ENCODE measurements around the gene HAT1.
"Not testable (repeated sequence)": the region's sequence is repeated elsewhere in the genome, so short reads cannot be mapped to it uniquely, and the experiment has no call there.

The HAT1 gene

DNA sequence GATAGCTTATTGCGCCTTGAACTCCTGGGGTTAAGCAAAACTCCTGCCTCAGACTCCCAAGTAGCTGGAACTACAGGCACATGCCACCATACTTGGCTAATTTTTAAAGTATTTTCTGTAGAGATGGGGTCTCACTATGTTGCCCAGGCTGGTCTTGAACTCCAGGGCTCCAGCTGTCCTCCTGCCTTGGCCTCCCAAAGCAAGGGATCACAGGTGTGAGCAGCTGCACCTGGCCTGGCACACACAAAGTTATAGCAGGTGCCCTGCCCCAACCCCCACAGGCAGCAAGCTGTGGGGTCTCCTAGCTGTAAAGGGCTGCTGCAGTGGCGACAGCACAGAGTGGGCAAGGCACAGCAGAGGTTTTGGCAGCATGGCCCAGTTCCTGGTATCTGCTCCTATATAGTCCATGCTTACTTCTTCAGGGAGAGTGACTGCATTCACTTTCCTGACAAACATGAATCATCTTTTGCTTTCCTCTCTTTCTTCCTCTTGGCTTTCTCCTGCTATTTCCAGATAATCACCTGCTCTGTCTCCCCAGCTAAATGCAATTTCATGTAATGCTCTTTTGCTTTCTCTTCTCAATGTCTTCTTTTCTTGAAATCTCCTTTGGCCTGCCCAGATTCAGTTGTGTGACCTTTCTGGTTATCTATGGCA, 50.2 kb downstream of the HAT1 start:
- DNase-seq (ENCODE audit: low read depth in 2 of 2, low spot score in 1 of 2): no peak

DNA sequence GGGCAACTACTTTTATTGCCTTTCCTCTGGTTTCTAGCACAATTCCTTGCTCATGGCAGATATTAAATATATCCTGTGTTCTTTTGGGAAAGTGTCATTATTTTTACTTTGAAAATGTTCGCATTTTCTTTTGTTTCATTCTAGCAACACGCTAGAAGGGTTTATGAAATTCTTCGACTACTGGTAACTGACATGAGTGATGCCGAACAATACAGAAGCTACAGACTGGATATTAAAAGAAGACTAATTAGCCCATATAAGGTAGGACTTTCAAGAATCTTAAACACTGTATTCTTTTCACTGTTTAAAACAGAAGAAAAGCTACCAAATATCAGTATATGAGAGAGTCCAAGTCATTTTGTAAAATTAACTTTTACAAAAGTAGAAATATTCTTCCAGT, 56.8 kb downstream of the HAT1 start:
- no peak for DNase-seq (ENCODE audit: low read depth in 2 of 2, low spot score in 1 of 2)

DNA sequence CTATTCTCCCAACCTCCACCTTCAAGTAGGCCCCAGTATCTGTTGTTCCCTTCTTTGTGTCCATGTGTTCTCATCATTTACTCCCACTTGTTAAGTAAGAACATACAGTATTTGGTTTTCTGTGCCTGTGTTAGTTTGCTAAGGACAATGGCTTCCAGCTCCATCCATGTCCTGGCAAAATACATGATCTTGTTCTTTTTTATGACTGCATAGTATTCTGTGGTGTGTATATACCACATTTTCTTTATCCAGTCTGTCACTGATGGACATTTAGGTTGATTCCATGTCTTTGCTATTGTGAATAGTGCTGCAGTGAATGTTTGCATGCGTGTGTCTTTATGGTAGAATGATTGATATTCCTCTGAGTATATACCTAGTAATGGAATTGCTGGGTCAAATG, 61.7 kb downstream of the HAT1 start:
- not testable (repeated sequence) for DNase-seq (ENCODE audit: low read depth in 2 of 2, low spot score in 1 of 2)

DNA sequence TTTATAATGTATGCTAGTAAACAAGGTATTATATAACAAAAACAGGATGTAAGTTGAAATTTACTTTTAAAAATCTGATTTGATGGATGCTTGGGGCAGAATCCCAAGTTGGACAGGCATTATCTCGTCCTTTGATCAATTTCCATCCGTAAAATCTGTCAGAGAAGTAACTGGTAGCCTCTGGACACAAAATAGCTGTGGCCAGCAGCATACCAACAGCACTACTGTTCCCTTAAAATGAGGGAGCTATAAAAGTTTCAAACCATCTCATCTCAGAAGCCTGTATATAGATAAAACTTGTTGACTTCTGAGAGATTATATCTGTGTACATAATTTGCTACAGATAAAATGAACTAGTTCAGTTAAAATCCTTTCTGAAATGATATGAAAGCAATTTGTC, 62.8 kb downstream of the HAT1 start:
- no peak for DNase-seq (ENCODE audit: low read depth in 2 of 2, low spot score in 1 of 2)

DNA sequence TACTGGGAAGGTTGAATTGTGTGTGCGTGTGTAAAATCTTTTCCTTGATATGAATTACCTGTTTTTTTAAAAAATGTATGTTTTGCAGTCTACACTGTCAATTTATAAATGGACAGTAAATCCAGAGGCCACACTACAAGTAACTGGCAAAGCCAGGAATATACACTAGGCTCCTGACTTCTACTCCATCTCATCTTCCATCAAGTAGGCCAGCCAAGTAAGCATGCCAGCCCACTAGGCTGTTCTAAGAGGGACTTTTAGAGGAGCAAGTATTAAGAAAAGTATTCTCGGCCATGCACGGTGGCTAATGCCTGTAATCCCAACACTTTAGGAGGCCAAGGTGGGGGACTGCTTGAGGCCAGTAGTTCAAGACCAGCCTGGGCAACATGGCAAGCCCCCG, 64.5 kb downstream of the HAT1 start:
- DNase-seq (ENCODE audit: low read depth in 2 of 2, low spot score in 1 of 2): no peak

DNA sequence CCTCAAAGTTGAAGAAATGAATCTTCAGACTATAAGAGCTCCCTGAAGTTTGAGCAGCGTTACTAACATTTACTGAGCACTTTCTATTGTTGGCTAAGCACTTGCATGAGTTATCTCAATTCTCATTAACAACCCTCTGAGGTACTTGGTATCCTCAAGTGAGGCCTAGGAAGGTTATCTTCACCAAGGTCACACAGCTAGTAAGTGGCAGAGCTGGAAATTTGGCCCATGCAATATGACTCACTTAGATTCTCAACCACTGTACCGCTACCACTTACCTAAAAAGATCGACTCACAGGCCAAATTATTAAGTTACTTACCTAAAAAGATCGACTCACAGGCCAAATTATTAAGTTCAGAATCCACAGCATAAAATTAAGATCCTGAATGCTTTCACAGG, 68.8 kb downstream of the HAT1 start:
- DNase-seq (ENCODE audit: low read depth in 2 of 2, low spot score in 1 of 2): no peak

DNA sequence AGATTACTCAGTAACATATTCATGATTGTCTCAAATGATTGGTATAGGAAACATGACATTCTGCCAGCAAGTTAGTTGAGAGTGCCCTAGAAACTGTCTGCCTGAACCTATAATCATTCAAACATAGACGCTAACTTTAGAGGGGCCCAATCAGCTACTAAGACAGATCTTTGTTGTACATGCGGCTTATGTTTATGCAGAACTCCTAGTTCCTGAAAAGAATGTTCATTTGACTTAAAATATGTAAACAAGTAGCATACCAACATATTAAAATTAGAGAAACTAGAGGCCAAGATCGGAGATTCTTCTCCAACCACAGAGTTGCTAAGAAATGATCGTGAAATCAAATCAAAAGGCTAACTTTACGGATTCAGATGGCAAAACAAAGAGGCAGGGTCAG, 73.3 kb downstream of the HAT1 start:
- DNase-seq (ENCODE audit: low read depth in 2 of 2, low spot score in 1 of 2): no peak

DNA sequence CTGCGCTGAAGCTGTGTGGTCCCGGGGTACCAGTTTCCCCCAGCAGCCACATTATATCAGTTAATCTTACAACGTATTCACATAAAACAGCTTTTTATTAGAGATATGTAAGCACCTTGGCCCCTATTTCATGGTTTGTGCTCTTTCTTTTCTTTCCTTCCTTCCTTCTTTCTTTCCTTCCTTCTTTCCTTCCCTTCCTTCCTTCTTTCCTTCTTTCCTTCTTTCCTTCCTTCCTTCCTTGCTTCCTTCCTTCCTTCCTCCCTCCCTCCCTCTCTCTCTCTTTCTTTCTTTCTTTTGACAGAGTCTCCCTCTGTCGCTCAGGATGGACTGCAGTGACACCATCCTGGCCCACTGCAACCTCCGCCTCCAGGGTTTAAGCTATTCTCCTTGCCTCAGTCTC, 73.8 kb downstream of the HAT1 start:
- DNase-seq (ENCODE audit: low read depth in 2 of 2, low spot score in 1 of 2): no peak

DNA sequence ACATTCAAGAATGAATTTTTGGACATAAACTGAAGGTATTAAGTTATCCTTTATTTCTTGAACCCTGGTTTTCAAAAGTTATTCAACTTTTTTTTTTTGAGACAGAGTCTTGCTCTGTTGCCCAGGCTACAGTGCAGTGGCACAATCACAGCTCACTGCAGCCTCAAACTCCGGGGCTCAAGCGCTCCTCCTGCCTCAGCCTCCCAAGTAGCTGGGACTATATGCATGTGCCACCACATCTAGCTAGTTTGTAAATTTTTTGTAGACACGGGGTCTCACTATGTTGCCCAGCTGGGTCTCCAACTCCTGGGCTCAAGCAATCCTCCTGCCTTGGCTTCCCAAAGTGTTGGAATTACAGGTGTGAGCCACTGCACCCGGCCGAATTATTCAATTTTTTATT, 74.8 kb downstream of the HAT1 start:
- DNase-seq (ENCODE audit: low read depth in 2 of 2, low spot score in 1 of 2): not testable (repeated sequence)

DNA sequence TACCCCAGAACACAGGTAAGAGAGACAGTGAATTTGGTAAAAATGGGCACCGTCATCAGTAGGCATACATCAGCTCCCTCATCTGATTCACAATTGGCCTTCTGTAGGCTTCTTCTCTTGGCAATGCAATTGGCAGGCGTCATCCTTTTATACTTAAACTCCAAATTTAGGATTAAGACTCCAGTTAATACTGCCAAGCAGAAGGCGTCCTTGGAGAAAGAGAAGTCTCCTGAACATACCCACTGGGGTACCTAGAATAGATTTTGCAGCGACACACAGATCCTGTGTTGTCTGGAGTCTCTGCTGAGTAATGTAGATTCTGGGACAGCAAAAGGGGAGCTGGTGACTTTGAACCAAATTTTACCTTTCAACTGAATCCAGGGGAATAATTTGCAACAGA, 76.9 kb downstream of the HAT1 start:
- no peak for DNase-seq (ENCODE audit: low read depth in 2 of 2, low spot score in 1 of 2)

DNA sequence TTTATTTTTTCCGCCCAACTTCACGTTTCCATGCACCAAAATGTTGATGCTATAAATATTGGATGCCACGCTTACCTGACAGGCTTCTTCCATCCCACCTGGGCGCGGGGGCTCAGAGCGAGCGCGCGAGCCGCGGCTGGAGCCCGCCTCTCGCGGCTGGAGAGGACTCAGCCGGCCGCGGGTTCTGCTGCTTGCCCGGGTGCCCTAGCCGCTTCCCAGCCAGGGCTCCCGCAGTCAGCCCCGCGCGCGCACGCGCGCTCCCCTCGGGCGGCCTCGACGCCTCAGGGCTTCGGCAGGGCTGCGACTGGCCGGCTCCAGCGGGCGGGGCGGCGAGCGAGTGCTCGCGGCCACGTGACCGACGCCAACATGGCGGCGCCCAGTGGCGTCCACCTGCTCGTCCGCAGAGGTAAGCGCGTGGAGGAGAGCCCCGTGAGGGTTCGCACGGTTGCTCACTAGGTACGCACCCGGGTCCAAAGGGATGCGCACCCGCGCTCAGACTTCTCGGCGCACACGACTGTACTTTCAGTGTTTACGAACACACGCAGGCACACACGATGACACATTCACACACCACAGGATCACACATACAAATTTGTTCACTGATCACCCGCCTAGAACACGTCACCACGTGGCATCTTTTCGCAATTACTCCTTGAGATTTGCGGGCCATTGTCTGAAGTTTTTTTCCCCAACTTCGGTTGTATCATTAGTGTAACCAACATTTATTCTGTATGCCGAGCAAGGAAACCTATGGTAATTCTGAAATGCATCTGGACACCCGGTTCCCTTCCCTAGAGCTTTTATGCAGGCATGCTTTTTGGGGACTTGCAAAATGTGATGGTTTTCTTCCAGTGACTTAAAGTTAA, 77.6 kb downstream of the HAT1 start, which contains the start of gene METAP1D:
Gene METAP1D (plus strand): TSS at position 350 of the 866 bp plus-strand sequence. CDS start 17 bp downstream, at position 367.
- DNase-seq (ENCODE audit: low read depth in 2 of 2, low spot score in 1 of 2): peak; percentile 46 to 63

DNA sequence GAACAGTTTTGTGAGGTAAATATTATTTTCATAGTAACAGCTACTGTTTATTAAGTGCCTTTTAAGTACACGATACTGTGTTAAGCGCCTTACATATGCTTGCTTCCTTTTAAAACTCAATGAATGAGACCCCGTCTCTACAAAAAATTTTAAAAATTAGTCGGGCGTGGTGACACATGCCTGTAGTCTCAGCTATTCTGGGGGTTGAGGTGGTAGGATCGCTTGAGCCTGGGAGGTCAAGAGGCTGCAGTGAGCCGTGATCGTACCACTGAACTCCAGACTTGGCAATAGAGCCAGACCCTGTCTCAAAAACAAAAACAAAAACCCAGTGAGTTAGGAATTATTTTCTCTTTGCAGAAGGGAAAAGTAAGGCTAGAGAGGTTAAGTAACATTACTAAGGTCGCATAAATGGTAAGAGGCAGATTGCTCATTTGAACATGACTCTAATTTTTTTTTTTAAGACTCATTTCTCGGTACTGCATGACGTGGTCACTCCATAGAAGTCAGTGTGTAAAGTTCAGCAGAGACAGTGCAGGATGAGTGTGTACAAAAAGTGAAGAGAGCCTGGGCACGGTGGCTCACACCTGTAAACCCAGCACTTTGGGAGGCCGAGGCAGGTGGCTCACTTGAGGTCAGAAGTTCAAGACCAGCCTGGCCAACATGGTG, 78.6 kb downstream of the HAT1 start:
- DNase-seq (ENCODE audit: low read depth in 2 of 2, low spot score in 1 of 2): no peak

DNA sequence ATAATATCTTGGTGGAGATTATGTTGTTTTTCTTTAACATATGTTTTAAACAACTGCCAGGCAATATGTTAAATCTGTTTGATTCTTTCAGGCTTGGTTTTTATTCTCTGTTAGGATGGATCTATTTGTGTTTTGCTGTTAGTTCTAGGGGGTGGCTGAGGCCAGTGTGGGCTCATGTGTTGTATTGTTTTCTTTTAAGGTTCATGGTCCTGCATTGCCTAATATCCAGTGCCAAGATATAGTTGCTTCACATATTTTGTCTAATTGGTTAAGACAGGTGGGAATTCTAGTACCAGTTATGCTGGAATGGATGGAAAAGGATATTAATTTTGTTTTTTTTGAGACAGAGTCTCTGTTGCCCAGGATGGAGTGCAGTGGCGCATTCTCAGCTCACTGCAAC, 85.1 kb downstream of the HAT1 start:
- no peak for DNase-seq (ENCODE audit: low read depth in 2 of 2, low spot score in 1 of 2)

DNA sequence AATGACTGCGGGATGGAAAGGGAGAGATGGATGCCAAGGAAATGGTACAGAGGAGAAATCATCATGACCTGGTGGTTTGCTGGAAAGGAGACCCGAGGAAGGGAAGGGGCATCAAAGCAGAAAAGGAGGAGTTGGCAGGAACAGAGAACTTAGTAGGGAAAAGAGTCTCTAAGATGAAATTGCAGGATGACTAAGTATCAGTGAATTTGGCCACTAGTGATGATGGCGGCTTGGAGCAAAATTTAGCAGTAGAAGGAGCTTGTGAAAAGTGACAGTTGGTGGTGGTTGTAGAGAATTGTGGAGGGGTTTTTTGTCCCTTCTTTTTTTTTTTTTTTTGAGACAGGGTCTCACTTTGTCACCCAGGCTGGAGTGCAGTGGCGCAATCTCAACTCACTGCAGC, 87.6 kb downstream of the HAT1 start:
- DNase-seq (ENCODE audit: low read depth in 2 of 2, low spot score in 1 of 2): no peak

DNA sequence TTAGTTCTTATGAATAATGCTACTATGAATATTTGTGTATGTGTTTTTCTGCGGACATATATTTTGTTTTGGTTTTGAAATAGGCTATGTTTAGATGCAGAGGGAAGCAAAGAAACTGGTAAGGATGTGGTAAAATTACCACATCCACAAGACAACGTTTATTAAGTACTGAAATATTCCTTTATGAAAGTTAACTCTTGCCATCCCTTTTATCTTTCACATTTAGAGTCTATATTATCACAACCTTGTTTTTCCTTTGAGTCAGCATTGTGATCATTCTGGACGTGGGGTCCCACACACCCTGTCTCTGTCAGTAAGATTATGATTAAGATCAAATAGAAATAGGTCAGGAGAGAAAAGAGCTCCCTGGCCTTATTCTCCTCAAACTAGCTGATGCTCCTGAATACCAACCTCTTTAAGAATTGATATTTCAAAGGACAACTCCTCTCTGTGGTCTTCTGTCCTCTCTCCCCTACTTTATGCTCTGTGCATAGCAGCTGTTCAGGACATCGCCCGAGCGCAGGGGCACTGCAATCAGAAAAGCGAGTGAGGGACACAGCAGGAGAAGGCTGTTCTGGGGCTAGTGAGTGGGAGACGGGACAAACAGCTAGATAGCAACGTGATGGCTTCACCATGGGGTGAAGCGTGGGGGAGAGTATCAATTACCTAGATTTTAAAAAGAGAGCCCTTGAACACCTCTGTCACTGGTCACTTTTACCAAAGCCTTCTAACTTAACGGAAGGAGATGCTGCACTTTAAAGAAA, 89.7 kb downstream of the HAT1 start:
- DNase-seq (ENCODE audit: low read depth in 2 of 2, low spot score in 1 of 2): no peak

DNA sequence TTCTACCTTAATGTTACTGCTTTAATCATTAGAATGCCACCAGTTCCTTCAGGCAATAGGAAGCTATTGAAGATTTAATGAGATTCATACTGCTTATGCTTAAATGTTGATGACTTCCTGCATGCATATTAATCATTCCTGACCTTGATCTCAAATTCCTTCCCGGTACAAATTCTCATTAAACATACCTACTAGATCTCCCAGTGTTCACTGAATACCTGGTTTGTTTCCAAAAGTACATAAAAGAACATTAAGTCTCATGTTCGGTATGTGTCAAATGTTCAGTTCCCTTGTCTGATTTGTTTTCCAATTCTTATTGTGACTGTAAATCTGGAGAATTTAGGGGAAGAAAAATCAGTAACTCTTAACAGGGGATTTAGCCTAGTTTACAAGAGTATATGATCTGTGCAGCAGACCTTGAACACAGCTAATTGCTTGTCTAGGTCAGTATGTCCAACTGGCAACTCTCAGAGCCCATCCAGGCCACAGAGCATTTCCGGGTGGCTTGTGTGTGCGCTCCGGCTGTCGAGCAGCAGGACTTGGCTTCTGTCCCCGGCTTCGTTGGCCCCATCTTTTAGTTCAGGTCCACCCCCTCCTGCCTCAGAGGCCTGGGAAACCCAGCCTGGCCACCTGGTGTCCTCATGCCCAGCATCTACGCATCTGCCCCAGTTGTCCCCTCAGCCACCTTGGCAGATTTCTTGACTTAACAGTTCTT, 90.6 kb downstream of the HAT1 start:
- no peak for DNase-seq (ENCODE audit: low read depth in 2 of 2, low spot score in 1 of 2)

DNA sequence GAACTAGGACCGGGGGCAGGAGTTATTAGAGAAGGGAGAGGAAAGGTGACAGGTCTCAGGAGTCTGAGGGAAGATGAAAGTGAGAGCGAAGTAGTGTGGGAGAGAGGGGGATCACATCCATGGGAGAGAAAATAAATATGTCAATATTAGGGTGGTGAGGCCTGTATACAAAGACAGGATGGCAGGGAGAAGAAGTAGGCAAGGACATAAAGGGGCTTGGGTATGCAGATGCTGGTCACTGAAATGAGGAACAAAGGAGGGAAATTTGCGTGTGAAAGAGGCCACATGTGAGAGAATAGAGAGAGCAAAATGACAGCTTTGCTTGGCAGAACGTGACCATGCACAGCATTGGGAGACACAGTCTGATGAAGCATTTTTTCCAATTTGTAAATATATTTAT, 91.1 kb downstream of the HAT1 start:
- DNase-seq (ENCODE audit: low read depth in 2 of 2, low spot score in 1 of 2): no peak

DNA sequence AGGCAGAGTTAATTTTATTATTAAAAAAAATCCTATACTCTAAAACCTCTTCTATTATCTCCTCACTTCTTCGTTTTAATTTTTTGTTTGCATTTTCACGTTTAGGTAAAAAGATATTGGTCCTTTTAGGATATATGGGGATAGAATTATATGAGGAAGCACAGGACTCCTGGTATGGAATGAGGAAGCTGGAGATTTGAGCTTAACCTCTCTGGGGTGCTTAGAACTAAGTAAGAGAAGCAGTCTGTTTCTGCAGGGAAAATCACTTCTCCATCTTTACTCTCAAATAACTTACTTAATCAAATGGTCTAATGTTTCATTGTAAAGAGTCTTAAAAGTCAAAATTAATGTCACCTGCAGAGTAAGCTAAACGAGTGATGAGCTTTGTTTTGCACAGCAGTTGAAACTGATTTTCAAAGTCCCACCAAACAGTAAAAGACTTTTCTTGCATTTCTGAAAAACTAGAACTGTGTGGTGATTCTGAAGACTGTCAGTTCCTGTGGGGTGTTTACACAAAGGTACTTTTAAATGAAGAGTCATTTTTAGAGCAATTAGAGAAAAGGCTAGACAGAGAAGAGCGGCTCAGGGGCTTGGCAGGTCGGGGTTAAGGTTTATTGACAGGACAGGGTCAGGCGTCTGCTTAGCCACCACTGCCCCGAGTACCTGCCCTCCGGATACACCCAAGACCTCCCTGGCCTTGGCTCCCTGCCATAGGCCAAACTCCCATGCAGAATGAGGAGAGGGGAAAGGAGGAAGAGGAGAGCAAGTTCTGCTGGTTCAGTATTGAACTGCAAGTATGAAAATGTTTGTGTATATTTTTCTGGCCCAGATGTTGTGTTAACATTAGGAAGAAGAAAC, 99.0 kb downstream of the HAT1 start:
- DNase-seq (ENCODE audit: low read depth in 2 of 2, low spot score in 1 of 2): no peak

DNA sequence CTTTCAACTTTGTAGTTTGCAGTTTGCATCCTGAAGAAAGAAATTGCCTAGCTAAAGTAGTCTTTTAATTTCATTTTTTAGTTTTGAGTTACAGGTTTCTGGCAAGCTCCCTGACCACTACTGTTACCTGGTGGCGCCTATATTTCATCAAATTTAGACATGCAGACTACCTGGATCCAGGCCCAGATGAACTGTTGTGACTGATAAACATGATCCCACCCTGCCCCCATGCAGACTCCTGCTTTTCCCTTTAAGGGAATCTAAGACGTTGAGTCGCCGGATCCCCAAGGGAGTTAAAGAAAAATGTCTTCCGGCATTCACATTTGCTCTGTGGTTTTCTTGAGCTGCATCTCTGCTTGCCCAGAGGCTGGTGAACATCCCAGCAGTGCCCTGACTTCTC, 99.7 kb downstream of the HAT1 start:
- no peak for DNase-seq (ENCODE audit: low read depth in 2 of 2, low spot score in 1 of 2)

DNA sequence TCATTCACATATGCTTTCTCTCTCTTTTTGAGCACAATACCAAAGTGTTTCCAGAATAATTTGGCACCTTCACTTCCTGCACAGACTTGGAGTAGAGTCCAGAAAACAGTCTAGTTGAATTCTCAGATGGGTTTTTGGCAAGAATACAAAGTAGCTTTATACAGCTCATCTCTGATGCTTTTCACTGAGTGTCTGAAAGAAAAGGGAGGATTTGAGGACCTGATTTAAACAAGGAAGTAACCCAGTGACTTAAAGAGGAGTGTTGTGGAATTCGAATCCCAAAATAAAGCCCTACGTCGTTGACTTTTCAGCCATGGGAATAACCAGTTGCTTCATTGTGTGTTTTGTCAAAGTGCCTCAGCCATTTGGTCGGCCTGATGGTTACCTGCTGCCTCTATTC, 109.3 kb downstream of the HAT1 start:
- no peak for DNase-seq (ENCODE audit: low read depth in 2 of 2, low spot score in 1 of 2)
